Breast epithelium (tissue), 4 donors: Measurements from ENCODE around the gene GPR158. TPM values are rescaled to one million over a fixed set of nuclear protein-coding genes. Genes with fewer than 3 reads are reported as not detected.

Source experiments
- DNase-seq, 2 donors: peaks; one replicate each; pipeline ENCODE4 v3.0.0-alpha.2; 2019; ENCODE audit warnings: low spot score in 2 of 2
- H3K27ac ChIP-seq, 2 donors: fragments of 200-600 bp; sonication (generic) in 1 of 2; one replicate each; pipeline ENCODE4 v1.5.1; 2016 to 2019; ENCODE audit warnings: mild to moderate bottlenecking in 1 of 2
- H3K27me3 ChIP-seq, 2 donors: fragments of 200-600 bp; sonication (generic) in 1 of 2; one replicate each; pipeline versions ENCODE4 v1.5.1 to v1.6.0; 2017 to 2019; ENCODE audit warnings: control low read depth in 1 of 2, mild to moderate bottlenecking in 1 of 2
- H3K36me3 ChIP-seq: fragments of 200-600 bp; one replicate; pipeline ENCODE4 v1.5.1; 2019
- H3K4me1 ChIP-seq, 2 donors: fragments of 200-600 bp; sonication (generic); one replicate each; pipeline ENCODE4 v1.5.1; 2016 to 2019; ENCODE audit warnings: control low read depth in 1 of 2
- H3K4me3 ChIP-seq, 3 donors: fragments of 200-600 bp; sonication (generic); 1 replicate in 2 of 3; 2 replicates in 1 of 3; pipeline ENCODE4 v1.5.1; 2016 to 2019; ENCODE audit warnings: mild to moderate bottlenecking in 3 of 3, moderate library complexity in 2 of 3
- H3K9me3 ChIP-seq, 2 donors: fragments of 200-600 bp; sonication (generic) in 1 of 2; one replicate each; pipeline ENCODE4 v1.5.1; 2016 to 2019; ENCODE audit warnings: control low read depth in 1 of 2
- POLR2A ChIP-seq: fragments of 450-650 bp; IDR thresholded peaks from one replicate; pipeline ENCODE4 v1.6.1; 2016; ENCODE audit warnings: antibody characterized with exemption, mild to moderate bottlenecking, moderate library complexity
- POLR2AphosphoS5 ChIP-seq, 3 donors: sonication (generic); formaldehyde crosslinking; IDR thresholded peaks; one replicate each; pipeline ENCODE4 v1.6.1; 2017; ENCODE audit warnings: antibody characterized with exemption in 3 of 3
- intact Hi-C: fragments of 100-400 bp; cut with DNase I; formaldehyde crosslinking; loops from one replicate; pipeline ENCODE4 v1.15.1; 2023; ENCODE audit warnings: low total_unique reads
- total RNA-seq, 3 donors: library from RNA; depleted of rRNA; stranded (reverse); fragments of >200 nt; gene quantifications; one replicate each; pipeline ENCODE4 v1.1.0, GENCODE V29; 2016
- TF ChIP-seq, protein P1 (sequence below), 3 donors: fragments of 450-650 bp; IDR thresholded peaks; one replicate each; pipeline ENCODE4 v1.5.1; 2016 to 2017; ENCODE audit warnings: antibody characterized with exemption in 3 of 3, mild to moderate bottlenecking in 3 of 3, moderate library complexity in 3 of 3

GPR158 gene
- total RNA-seq, 3 donors from 2014 or later: 0.16 to 0.29 TPM; not detected in 1

DNA sequence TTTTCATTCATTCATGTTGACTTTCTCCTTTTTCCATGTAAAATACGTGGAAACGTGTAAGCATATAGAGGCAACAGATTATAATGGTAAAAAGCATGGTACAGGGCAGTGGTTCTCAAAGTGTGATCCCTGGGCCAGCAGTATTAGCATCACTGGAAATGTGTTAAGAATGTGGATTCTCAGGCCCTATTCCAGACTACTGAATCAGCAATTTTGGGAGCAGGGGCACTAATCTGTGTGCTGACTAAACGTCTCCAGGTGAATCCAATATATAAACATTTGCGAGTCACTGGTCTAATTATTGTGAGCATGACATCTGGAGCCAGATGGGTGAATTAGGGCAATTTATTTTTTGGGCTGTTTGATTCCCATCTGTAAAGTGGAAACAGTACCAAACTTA is 5.1 kb upstream of the GPR158 start:
- TF ChIP-seq POLR2A (no peak), POLR2AphosphoS5 (IDR thresholded peaks at IDR 0.05) (no peak)
- TF ChIP-seq, protein P1, sequence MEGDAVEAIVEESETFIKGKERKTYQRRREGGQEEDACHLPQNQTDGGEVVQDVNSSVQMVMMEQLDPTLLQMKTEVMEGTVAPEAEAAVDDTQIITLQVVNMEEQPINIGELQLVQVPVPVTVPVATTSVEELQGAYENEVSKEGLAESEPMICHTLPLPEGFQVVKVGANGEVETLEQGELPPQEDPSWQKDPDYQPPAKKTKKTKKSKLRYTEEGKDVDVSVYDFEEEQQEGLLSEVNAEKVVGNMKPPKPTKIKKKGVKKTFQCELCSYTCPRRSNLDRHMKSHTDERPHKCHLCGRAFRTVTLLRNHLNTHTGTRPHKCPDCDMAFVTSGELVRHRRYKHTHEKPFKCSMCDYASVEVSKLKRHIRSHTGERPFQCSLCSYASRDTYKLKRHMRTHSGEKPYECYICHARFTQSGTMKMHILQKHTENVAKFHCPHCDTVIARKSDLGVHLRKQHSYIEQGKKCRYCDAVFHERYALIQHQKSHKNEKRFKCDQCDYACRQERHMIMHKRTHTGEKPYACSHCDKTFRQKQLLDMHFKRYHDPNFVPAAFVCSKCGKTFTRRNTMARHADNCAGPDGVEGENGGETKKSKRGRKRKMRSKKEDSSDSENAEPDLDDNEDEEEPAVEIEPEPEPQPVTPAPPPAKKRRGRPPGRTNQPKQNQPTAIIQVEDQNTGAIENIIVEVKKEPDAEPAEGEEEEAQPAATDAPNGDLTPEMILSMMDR (IDR thresholded peaks at IDR 0.05): no peak
- intact Hi-C loops: no loop called here
- Histone ChIP-seq H3K9me3 (no peaks in the 10 kb centered on the region), H3K27me3 (peaks cover 0 to 6% of the 10 kb centered on the region in 2 donors), H3K4me3 (no peak overlapping the region), H3K27ac (no peak overlapping the region), H3K4me1 (no peaks in the 10 kb centered on the region), H3K36me3 (no peaks in the 10 kb centered on the region)
- no peak for DNase-seq

DNA sequence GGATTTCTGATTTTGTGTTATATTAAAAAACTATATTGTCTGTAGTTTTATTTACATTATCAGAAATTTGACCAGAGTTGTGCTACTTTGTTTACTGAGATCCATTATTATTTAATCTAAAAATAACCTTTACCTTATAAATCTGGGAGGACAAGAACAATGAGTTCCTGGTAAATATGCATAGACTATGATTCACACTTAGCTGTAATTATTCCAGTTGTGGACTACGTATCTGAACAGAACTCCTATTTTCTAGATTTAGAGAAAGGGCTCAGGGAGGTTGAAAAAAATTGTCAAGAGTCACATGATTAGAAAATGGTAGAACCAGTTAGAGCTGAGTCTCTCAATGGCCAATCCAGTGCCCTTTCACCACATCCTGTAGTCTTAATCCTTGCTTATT is 4.2 kb upstream of the GPR158 start:
- Histone ChIP-seq H3K27ac (no peak overlapping the region), H3K36me3 (no peaks in the 10 kb centered on the region), H3K27me3 (peaks cover 3 to 12% of the 10 kb centered on the region in 2 donors), H3K4me1 (peaks cover 0 to 6% of the 10 kb centered on the region in 2 donors), H3K9me3 (no peaks in the 10 kb centered on the region), H3K4me3 (no peak overlapping the region)
- intact Hi-C loops: no loop called here
- TF ChIP-seq, protein P1 (IDR thresholded peaks at IDR 0.05): no peak
- TF ChIP-seq POLR2AphosphoS5 (IDR thresholded peaks at IDR 0.05) (no peak), POLR2A (no peak)
- DNase-seq: no peak

DNA sequence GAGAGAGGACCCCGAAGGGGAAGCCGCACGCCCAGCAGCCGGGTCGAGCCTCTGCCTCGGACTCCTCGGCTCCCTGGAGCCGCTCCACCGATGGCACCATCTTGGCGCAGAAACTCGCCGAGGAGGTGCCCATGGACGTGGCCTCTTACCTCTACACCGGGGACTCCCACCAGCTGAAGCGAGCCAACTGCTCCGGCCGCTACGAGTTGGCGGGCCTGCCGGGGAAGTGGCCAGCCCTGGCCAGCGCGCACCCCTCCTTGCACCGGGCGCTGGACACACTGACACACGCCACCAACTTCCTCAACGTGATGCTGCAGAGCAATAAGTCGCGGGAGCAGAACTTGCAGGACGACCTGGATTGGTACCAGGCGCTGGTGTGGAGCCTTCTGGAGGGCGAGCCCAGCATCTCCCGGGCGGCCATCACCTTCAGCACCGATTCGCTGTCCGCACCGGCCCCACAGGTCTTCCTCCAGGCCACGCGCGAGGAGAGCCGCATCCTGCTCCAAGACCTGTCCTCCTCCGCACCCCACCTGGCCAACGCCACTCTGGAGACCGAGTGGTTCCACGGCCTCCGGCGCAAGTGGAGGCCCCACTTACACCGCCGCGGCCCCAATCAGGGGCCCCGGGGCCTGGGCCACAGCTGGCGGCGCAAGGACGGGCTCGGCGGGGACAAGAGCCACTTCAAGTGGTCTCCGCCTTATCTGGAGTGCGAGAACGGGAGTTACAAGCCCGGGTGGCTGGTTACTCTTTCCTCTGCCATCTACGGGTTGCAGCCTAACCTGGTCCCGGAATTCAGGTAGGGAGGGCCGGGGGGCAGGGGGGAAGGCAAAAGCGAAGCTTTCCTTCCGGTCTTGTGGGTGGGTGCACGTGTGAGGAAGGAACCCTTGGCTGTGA is 973 bp downstream of the GPR158 start:
- H3K4me3 ChIP-seq: peak overlapping the region in 1 of 3 donors; percentile 77
- H3K27ac ChIP-seq: no peak overlapping the region
- no peaks in the 10 kb centered on the region for H3K36me3 ChIP-seq
- no peaks in the 10 kb centered on the region for H3K9me3 ChIP-seq
- intact Hi-C loops: no loop called here
- TF ChIP-seq POLR2AphosphoS5 (IDR thresholded peaks at IDR 0.05): no peak
- no peak for TF ChIP-seq POLR2A
- TF ChIP-seq, protein P1 (IDR thresholded peaks at IDR 0.05): no peak
- H3K4me1 ChIP-seq: peaks cover 0 to 6% of the 10 kb centered on the region in 2 donors
- H3K27me3 ChIP-seq: peaks cover 7 to 40% of the 10 kb centered on the region in 2 donors
- DNase-seq: no peak

DNA sequence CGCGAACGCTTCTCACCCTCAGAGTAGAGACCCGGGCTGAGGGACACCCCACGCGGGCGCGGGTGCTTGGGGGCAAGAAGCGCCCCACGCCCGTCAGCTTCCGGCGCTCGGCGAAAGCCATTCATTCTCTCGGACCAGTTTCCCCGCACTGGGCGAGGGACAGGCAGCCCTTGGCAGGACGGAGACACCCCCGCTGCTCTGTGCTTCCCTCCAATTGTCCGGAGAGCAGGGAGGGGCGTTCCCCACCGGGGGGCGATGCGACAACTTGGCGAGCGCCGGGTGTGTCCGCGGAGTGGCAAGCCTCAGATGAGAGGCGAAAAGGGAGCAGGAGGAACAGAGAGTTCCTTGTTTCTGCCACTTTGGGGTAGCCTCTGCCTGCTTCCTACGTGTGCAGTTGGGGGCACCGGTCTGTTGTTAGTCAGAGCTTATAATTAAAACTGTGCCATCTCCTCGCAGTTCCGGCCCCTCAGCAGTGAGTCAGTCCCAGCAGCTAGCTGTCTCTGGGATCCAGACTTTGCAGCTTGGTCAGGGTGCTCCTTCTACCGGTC is 1.7 kb downstream of the GPR158 start:
- no peaks in the 10 kb centered on the region for H3K9me3 ChIP-seq
- no peak overlapping the region for H3K27ac ChIP-seq
- peak overlapping the region in 1 of 3 donors; percentile 30 for H3K4me3 ChIP-seq
- no peak for DNase-seq
- H3K36me3 ChIP-seq: no peaks in the 10 kb centered on the region
- H3K27me3 ChIP-seq: peaks cover 7 to 35% of the 10 kb centered on the region in 2 donors
- TF ChIP-seq, protein P1 (IDR thresholded peaks at IDR 0.05): no peak
- no peak for TF ChIP-seq POLR2A
- no peak for TF ChIP-seq POLR2AphosphoS5 (IDR thresholded peaks at IDR 0.05)
- intact Hi-C loops: no loop called here
- peaks cover 0 to 6% of the 10 kb centered on the region in 2 donors for H3K4me1 ChIP-seq

DNA sequence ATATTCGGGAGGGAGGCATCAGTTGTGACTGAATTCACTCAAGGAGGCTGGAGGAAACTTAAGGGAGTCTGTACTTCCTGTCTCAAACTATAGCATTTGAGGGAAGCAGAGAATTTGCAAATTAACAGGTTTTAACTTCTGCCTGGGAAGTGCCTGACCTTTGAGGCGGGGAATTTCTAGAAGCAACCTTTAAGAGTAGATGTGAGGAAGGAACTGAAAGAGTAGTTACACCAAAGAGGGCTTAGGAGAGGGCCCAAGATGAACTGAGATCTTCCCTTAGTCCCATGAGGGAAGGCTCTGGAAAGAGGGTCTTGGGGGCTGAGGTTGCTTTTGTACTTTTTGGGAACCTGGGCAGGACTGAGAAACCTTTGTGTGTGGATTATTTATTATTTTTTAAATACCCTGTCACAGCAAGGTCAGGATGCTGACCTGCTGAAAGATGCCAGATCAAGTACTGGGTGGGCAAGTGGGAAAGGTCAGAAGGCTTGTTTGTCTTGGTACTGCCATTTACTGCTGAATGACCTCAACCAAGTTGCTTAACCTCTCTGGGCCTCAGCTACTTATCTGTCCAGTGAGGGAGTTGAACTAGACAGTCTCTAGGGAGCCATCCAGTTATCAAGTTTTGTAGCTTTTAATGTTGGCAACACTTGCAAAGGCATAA is 2.4 kb downstream of the GPR158 start:
- Histone ChIP-seq H3K9me3 (no peaks in the 10 kb centered on the region), H3K27ac (no peak overlapping the region), H3K36me3 (no peaks in the 10 kb centered on the region), H3K4me3 (no peak overlapping the region), H3K4me1 (peaks cover 0 to 6% of the 10 kb centered on the region in 2 donors), H3K27me3 (peaks cover 7 to 34% of the 10 kb centered on the region in 2 donors)
- intact Hi-C loops: no loop called here
- DNase-seq: no peak
- TF ChIP-seq POLR2A: no peak
- TF ChIP-seq POLR2AphosphoS5 (IDR thresholded peaks at IDR 0.05): no peak
- TF ChIP-seq, protein P1 (IDR thresholded peaks at IDR 0.05): no peak
